Cardiac muscle cell (in vitro differentiated cells and primary cell): ENCODE measurements around the gene CHTF8. TPM values are rescaled to one million over a fixed set of nuclear protein-coding genes. Genes with fewer than 3 reads are reported as not detected.

ENCODE experiments used
- DNase-seq, 2 donors: peaks; one replicate each; pipeline versions ENCODE4 v3.0.0 to v3.0.0-alpha.2; 2010 to 2017; ENCODE audit warnings: low read depth in 1 of 2, low spot score in 1 of 2
- H3K27ac ChIP-seq: fragments of 200-600 bp; sonication (generic); 2 replicates; pipeline ENCODE4 v1.5.1; 2016
- H3K27me3 ChIP-seq: fragments of 200-600 bp; sonication (generic); 2 replicates; pipeline ENCODE4 v1.6.0; 2016; ENCODE audit warnings: control low read depth
- H3K36me3 ChIP-seq: fragments of 200-600 bp; sonication (generic); 2 replicates; pipeline ENCODE4 v1.5.1; 2016; ENCODE audit warnings: control low read depth
- H3K4me1 ChIP-seq: fragments of 200-600 bp; sonication (generic); 2 replicates; pipeline ENCODE4 v1.8.1; 2017; ENCODE audit warnings: low read depth, mild to moderate bottlenecking, mixed run types
- H3K4me3 ChIP-seq: fragments of 200-600 bp; sonication (generic); 2 replicates; pipeline ENCODE4 v1.5.1; 2016; ENCODE audit warnings: mild to moderate bottlenecking
- H3K9me3 ChIP-seq: fragments of 200-600 bp; sonication (generic); 2 replicates; pipeline ENCODE4 v1.5.1; 2017; ENCODE audit warnings: low read depth, mild to moderate bottlenecking, control low read depth
- polyA plus RNA-seq: library from polyadenylated mRNA; unstranded; fragments of >200 nt; fragmentation: Nextera tagmentation; extraction: Ambion mirVana; gene quantifications from 2 replicates; pipeline ENCODE4 v1.2.1, GENCODE V29; 2016
- total RNA-seq: library from RNA; depleted of rRNA; stranded (reverse); fragments of >200 nt; gene quantifications from 2 replicates; pipeline ENCODE4 v1.2.3, GENCODE V29; 2016
- TF ChIP-seq, protein P1 (sequence below): IDR thresholded peaks from 2 replicates; pipeline ENCODE4 v1.5.1; 2012; ENCODE audit warnings: low read depth, mild to moderate bottlenecking, low read length

The CHTF8 gene
- total and polyA plus RNA-seq, 2 experiments from 2014 or later, result 74.8 to 132 TPM

DNA sequence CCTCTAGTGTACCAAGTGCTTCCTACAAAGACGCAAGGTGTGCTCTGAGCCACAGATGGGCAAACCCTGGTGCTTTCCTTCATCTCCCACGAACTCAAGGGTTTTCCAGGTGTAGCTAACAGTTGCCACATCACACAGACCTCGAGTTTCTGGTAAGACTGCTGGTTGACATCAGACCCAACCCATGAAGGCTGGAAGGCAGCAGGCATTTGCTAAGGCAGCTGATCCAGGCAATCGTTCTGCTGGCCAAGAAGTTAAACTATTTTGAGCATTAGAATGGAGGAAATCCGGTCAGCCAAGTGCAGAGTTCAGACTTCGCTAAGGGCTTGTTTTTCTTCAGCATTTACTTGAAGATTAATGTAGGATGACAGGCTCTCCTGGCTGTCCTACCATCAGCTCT, 15.5 kb downstream of the CHTF8 start:
- DNase-seq, result no peak

DNA sequence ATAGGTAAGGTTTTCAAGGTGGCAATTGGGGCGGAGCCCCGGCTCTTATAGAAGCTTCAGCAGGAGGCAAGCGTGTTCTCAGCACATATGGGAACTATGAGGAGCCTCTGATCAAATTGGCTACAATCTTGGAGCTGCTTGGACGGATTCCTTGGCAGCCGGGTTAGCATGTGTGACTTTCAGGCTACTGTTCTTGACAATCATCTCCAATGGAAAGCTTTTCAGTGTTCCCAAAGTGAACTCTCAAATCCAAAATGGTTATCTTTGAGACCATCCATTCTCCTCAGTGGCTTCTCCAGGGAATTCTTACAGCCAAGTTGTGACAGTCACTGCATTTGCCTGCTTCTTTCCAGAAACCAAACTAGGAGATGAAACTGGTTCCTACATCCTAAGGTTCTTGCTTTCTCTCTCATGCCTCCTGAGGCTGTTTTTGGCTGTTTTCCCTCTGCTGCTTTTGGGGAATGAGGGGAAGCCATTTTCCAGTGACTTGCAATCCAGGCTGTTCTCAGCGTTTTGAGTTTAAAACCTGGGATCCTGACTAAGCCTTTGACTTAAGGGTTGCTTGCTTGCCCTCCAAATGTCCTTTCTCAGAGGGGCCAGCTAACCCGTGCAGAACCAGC, 16.0 kb downstream of the CHTF8 start:
- DNase-seq, result no peak
- Histone ChIP-seq H3K27ac (no peak overlapping the region), H3K4me1 (no peaks in the 10 kb centered on the region), H3K27me3 (no peaks in the 10 kb centered on the region), H3K9me3 (no peaks in the 10 kb centered on the region), H3K36me3 (peaks cover 12% of the 10 kb centered on the region), H3K4me3 (no peak overlapping the region)
- TF ChIP-seq, protein P1, sequence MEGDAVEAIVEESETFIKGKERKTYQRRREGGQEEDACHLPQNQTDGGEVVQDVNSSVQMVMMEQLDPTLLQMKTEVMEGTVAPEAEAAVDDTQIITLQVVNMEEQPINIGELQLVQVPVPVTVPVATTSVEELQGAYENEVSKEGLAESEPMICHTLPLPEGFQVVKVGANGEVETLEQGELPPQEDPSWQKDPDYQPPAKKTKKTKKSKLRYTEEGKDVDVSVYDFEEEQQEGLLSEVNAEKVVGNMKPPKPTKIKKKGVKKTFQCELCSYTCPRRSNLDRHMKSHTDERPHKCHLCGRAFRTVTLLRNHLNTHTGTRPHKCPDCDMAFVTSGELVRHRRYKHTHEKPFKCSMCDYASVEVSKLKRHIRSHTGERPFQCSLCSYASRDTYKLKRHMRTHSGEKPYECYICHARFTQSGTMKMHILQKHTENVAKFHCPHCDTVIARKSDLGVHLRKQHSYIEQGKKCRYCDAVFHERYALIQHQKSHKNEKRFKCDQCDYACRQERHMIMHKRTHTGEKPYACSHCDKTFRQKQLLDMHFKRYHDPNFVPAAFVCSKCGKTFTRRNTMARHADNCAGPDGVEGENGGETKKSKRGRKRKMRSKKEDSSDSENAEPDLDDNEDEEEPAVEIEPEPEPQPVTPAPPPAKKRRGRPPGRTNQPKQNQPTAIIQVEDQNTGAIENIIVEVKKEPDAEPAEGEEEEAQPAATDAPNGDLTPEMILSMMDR, result no peak

More for the DNA sequence above, 15.5 kb downstream of the CHTF8 start:
- Histone ChIP-seq H3K9me3 (no peaks in the 10 kb centered on the region), H3K4me1 (no peaks in the 10 kb centered on the region), H3K4me3 (no peak overlapping the region), H3K27ac (no peak overlapping the region), H3K36me3 (peaks cover 12% of the 10 kb centered on the region), H3K27me3 (no peaks in the 10 kb centered on the region)
- TF ChIP-seq, protein P1, result no peak

DNA sequence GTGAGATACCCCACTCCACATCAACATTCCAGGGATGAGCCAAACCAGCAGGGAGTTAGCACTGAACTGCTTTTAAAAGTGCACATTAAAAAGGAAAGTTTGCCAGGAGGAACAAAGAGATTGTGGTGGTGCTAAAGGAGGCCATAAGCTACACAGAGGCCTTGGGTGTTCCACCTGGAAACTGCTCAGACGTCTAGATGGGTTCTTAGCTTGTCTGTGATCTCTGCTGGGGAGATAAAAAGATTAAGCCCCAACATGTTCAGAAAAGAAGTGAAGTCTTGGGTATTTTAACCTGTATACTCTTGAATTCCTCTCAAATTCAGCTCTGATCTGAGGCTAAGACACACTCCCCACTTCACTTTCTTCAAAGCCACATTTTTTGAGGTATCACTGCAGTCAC, 16.6 kb downstream of the CHTF8 start:
- no peaks in the 10 kb centered on the region for H3K9me3 ChIP-seq
- TF ChIP-seq, protein P1, result no peak
- no peak overlapping the region for H3K27ac ChIP-seq
- no peaks in the 10 kb centered on the region for H3K4me1 ChIP-seq
- H3K27me3 ChIP-seq, result no peaks in the 10 kb centered on the region
- H3K4me3 ChIP-seq, result no peak overlapping the region
- no peak for DNase-seq
- peaks cover 12% of the 10 kb centered on the region for H3K36me3 ChIP-seq

DNA sequence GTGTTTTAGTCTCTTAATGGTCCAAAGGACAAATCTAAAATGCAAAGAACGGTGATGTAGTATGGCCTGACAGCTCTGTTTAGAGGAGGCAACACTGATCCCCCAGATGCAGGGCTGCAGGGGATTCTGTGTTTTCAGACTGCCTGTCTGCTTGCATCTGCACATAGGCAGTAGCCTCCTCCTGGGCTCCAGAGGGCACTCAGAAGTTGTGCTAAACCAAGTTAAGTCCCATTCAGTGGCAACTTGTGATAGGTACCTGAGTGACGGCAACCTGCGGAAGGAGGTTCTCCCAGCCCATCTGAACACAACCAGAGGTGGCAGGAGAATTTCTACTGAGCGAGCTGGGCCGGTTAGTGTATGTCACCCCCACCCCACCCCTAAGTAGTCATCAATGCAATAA, 17.0 kb downstream of the CHTF8 start:
- peaks cover 12% of the 10 kb centered on the region for H3K36me3 ChIP-seq
- no peaks in the 10 kb centered on the region for H3K4me1 ChIP-seq
- no peak overlapping the region for H3K4me3 ChIP-seq
- H3K27ac ChIP-seq, result no peak overlapping the region
- no peaks in the 10 kb centered on the region for H3K9me3 ChIP-seq
- TF ChIP-seq, protein P1, result no peak
- no peak for DNase-seq
- no peaks in the 10 kb centered on the region for H3K27me3 ChIP-seq

DNA sequence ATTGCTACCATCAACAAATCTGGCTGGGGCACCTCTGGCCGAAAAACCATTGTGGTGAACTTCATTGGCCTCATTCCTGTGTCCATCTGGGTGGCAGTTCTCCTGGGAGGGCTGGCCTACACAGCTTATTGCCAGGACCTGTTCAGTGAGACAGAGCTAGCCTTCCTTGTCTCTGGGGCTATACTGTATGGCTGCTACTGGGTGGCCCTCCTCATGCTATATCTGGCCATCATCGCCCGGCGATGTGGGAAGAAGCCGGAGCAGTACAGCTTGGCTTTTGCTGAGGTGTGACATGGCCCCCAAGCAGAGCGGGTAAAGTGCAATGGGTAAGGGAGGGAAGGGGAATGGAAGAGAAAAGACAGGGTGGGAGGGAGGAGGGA, 17.4 kb downstream of the CHTF8 start:
- no peak overlapping the region for H3K27ac ChIP-seq
- H3K27me3 ChIP-seq, result no peaks in the 10 kb centered on the region
- TF ChIP-seq, protein P1, result no peak
- no peaks in the 10 kb centered on the region for H3K9me3 ChIP-seq
- H3K4me3 ChIP-seq, result no peak overlapping the region
- H3K4me1 ChIP-seq, result no peaks in the 10 kb centered on the region
- no peak for DNase-seq
- H3K36me3 ChIP-seq, result peaks cover 12% of the 10 kb centered on the region
